GM13976 (cell line): ENCODE measurements around the gene TMEM52.
A peak's percentile ranks its signal among the peaks of the same experiment; 100 is the strongest.

Experiments
- DNase-seq: peaks from one replicate; pipeline ENCODE4 v3.0.0; 2012; ENCODE audit warnings: low spot score
- in situ Hi-C: fragments of 300-500 bp; cut with MboI; formaldehyde crosslinking; loops from one replicate; pipeline ENCODE4 v1.12.0; 2022; ENCODE audit warnings: low sequenced_read_pairs, mixed read lengths, inconsistent platforms; ENCODE audit not compliant: unreplicated experiment
- TF ChIP-seq, protein P1 (sequence below): IDR thresholded peaks from 2 replicates; pipeline ENCODE4 v1.5.1; 2012; ENCODE audit warnings: borderline replicate concordance, mild to moderate bottlenecking; ENCODE audit not compliant: insufficient read depth; ENCODE audit errors: extremely low read depth, missing control alignments, control extremely low read depth

The TMEM52 gene

DNA sequence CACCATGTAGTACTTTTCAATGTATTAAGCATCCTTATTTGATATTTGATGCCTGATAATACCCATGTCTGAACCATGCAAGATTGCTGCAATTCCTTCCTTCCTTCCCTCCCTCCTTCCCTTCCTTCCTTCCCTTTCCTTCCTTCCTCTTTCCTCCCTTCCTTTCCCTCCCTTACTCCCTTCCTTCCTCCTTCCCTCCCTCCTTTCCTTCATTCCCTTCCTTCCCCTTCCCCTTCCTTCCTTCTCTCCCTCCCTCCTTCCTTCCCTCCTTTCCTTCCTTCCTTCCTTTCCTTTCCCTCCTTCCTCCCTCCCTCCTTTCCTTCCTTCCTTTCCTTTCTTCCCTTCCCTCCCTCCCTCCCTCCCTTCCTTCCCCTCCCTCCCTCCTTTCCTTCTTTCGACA, 29.7 kb upstream of the TMEM52 start:
- TF ChIP-seq, protein P1, sequence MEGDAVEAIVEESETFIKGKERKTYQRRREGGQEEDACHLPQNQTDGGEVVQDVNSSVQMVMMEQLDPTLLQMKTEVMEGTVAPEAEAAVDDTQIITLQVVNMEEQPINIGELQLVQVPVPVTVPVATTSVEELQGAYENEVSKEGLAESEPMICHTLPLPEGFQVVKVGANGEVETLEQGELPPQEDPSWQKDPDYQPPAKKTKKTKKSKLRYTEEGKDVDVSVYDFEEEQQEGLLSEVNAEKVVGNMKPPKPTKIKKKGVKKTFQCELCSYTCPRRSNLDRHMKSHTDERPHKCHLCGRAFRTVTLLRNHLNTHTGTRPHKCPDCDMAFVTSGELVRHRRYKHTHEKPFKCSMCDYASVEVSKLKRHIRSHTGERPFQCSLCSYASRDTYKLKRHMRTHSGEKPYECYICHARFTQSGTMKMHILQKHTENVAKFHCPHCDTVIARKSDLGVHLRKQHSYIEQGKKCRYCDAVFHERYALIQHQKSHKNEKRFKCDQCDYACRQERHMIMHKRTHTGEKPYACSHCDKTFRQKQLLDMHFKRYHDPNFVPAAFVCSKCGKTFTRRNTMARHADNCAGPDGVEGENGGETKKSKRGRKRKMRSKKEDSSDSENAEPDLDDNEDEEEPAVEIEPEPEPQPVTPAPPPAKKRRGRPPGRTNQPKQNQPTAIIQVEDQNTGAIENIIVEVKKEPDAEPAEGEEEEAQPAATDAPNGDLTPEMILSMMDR = no peak
- DNase-seq = no peak
- in situ Hi-C loops = no loop called here

DNA sequence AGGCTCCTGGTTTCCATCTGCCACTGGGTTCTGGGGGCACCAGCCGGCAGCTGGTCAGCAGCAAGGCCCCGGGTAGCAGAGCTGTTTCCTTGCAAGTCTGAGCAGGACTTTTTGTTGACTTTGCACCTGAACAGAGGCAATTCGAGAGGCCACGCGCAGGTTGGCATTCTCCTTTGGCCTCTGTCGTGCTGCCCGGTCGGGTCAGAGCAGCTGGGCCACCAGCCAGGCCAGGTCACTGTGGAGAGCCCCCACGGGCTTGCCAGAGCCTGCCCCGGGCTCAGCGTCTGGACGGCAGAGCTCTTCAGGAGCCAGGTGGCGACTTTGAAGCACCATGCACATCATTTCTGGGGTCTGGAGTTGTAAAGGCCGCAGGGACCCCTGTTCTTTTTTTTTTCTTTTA, 28.4 kb upstream of the TMEM52 start:
- TF ChIP-seq, protein P1 = no peak
- no peak for DNase-seq
- in situ Hi-C loops = no loop called here

DNA sequence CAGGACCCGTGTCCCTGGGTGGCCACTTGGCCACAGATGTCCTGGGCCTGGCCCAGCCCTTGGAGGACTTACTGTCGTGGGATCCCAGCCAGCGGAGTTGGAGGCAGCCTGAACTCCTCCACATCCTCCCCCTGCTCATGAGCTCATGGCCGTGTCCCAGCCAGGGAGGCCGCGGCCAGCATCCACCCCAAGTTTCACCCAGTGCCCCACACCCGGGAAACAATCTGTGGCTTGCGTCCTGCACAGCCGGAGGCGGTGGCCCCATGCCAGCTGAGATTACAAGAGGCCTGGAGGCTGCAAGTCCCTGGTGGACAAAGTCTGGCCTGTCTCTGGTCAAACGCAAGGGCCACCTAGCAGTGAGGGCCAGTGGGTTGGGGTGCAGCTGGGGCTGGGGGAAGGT, 27.5 kb upstream of the TMEM52 start:
- no peak for DNase-seq
- in situ Hi-C loops = no loop called here
- TF ChIP-seq, protein P1 = no peak

DNA sequence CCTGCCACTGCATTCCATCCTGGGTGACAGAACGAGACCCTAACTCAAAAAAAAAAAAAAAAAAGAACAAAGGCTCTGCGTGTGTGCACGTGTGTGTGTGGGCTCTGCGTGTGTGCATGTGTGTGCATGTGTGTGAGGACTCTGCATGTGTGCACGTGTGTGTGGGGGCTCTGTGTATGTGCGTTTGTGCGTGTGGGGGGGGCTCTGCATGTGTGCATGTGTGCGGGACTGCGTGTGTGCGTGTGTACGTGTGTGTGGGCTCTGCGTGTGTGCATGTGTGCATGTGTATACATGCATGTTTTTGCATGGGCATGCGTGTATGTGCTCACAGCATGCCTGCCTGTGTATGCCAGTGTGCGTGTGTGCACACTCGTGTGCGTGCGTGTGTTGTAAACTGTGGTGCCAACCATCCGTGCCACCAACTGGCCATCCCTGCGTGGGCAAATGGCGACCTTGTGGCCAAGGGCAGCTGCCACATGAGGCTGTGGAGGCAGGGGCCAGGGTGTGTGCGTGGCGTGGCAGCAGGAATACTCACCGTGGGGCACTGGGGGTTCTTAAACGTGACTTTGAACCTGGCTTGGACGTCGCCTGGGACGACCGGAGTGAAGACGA, 26.8 kb upstream of the TMEM52 start:
- in situ Hi-C loops = no loop called here
- TF ChIP-seq, protein P1 = no peak
- no peak for DNase-seq

DNA sequence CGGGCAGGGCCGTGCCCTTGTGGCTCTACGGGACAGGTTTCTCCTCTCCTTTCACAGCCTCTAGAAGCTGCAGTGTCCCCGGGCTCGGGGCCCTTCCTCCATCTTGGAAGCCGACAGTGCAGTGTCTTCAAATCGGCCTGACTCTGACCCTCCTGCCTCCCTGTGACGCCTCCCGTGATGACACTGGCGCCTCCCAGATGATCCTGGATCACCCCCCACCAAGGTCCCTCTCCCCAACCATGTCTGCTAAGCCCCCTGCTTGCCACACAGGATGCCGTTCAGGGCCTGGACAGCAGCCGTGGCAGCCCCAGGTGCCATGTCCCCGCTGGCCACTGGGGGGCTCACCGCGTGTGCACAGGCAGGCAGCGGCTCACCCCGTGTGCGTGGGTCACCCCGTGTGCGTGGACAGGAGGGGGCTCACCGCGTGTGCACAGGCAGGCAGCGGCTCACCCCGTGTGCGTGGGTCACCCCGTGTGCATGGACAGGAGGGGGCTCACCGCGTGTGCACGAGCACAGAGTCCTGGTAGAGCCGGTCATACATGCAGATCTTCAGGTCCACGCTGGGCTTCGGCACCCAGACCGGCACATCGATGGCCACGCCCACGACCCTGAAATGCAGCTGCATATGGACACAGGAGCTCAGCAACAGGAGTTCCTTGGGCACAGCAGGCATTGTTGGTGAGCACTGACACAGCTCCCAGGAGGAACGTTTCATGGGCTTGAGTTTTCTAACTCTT, 24.9 kb upstream of the TMEM52 start:
- in situ Hi-C loops = no loop called here

DNA sequence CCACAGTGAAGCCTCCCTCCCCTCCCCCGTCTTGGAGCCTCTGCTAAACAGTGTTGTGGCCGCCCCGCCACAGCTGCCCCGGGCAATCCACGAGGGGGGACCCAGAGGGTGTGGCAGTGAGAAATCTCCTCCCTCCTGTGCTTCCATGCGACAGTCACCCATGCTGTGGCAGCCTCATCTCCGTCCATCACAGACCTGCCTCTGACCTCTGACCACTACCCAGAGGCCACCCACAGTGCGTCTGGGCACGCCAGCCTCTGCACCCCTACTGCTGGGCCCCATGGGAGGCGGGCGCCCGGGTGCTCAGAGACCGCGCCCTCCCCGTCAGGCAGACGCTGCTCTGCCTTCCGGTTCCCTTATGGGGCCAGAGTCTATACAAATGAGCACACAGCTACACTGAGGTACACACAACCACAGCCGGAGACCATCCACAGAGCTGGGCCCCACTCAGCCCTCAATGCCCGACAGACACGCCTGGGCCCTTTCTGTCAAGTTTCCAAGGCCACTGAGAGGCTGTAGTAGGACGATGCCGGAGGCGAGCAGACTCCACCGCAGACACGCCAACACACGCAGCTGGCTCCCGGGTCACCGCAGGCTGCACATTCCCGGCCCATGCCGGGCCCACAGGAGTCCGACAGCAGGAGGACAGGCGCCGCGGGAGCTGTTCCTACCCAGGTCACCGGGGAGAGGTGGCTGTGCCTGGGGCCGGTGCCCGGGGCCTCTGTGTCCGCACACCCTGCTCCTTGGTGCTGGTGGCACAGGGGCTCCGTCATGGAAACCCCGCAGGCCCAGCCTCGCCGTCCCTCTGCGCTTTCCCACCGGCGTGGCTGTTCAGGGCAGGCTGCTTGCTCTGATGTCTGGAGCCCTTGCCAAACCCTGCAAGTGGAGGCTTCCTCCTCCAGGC, 23.9 kb upstream of the TMEM52 start:
- no peak for DNase-seq
- TF ChIP-seq, protein P1 = no peak
- in situ Hi-C loops = no loop called here

More for the DNA sequence above, 24.9 kb upstream of the TMEM52 start:
- DNase-seq = peak; percentile 83
- TF ChIP-seq, protein P1 = peak; percentile 83
